ENCODE data around the gene FKBP4.

GRCh38 chr12:2835691-2836403 is 41.1 kb downstream of the FKBP4 start:
- TF ChIP-seq CTCF (IDR thresholded peaks at IDR 0.05) (no peak), POLR2A (IDR thresholded peaks at IDR 0.05) (no peak)
